Islet precursor cell (in vitro differentiated cells): Measurements from ENCODE around the gene DTNB.
A peak's percentile ranks its signal among the peaks of the same experiment; 100 is the strongest.
"Not testable (repeated sequence)": the region's sequence is repeated elsewhere in the genome, so short reads cannot be mapped to it uniquely, and the experiment has no call there.

Experiments
- DNase-seq: peaks from one replicate; pipeline ENCODE4 v3.0.0-alpha.2; 2018

DTNB gene

DNA sequence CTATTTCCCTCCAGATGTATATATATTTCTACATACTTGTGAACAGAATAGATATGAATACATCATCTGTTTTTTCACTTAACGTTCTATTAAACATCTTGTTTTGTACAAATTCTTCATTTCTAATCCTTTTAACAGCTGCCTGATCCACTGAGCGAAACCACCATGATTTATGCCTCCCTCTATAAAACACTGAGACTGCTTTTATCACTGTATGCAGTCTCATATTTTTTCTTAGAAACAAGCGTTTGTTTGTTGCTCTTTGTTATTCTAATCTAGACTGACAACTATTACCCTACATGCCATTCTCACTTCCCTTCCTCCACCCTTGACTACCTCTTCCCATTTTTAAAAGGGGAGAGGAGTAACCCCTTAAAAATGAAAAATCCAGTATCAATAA, 88.2 kb downstream of the DTNB start:
- DNase-seq = no peak

GRCh38 chr2:25582077-25582830, 91.1 kb downstream of the DTNB start:
- DNase-seq = no peak

GRCh38 chr2:25576596-25576995, 96.8 kb downstream of the DTNB start:
- no peak for DNase-seq

- DNase-seq = no peak
These were observed 100.7 kb downstream of the DTNB start for GRCh38 chr2:25572638-25573037.

GRCh38 chr2:25570161-25570845, 103.1 kb downstream of the DTNB start:
- DNase-seq = no peak

GRCh38 chr2:25567406-25567805, 106.0 kb downstream of the DTNB start:
- no peak for DNase-seq

- DNase-seq = no peak
These were observed 106.7 kb downstream of the DTNB start for GRCh38 chr2:25566694-25567093.

- DNase-seq = no peak
These were observed 107.3 kb downstream of the DTNB start for GRCh38 chr2:25566094-25566493.

DNA sequence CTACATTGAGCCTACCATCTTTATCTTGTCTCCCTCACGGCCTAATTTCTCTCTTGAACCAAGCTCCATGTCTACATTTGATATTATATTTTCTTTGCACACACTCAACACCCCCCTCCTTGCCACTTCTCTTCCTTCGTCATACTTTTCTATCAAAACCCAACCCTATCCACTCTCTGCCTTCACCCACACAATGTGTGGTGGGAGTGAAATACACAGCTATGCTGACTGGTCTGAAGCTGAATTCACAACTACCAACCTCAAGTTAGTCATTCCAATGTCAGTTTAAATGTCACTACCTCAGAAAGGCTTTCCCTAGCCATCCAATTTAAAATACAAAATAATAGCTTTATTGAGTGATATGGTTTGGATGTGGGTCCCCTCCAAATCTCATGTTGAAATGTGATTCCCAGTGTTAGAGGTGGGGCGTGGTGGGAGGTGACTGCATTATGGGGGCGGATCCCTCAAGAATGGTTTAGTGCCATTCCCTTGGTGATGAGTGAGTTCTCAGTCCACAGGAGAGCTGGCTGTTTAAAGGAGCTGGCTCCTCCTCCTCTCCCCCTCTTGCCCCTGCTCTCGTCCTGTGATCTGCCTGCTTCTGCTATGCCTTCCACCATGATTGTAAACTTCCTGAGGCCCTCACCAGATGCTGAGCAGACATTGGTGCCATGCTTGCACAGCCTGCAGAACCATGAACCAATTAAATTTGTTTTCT, 112.1 kb downstream of the DTNB start:
- no peak for DNase-seq

- DNase-seq = no peak
These were observed 114.2 kb downstream of the DTNB start for GRCh38 chr2:25559148-25559547.

DNA sequence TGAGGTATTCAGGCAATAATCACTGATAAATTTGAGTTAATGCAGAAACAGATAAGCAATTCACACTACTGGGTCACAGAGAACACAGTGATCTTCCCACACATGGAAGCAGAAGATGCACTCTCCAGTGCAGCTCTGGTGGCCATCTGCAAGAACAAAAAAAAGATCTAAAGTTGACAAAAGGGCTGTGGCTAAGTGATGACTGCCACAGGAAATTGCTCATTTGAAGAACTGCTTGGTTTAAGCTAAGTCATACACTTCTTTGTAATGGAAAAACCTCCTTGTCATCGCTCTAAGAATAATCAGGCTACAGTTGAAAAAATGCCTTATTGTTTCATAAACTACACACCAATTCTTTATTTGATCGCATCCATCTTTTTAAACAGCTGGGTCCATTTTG, 115.1 kb downstream of the DTNB start:
- no peak for DNase-seq

DNA sequence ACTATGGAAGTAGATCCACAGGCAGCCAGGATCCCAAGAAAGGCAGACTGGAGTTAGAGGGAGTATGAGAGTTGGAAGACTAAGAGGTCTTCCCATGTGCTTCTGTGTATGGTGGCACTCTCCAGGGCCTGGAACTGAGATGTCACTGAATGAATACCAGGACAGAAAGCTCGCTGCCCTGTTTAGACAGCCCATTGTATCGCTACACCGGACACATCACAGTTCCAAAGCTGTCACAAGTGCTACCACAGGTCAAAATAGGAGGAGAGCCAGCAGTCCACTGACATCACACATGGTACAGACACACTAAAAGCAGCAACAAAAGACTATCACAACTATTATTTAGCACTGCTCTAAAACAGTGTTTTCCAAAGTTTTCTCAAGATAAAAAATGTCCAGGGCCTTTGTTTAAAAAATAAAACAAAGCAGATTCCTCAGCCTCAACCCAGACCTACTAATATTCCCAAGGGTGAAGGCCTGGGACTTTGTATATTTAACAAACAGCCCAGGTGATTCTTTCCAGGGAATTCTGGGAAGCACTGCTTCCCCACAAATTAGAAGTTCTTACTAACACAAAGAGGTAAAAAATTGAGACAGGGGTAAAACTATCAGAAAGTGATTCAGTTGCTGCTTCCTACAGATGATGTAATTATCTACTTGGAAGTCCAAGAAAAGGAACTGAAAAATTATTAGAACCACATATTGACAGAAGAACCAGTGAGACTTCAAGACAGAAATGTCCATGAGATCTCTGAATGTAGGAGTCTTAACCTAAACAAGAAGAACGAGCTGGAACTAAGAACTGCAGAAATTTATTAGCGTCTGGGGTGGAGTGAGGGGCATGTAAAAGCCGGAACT, 116.0 kb downstream of the DTNB start:
- no peak for DNase-seq

DNA sequence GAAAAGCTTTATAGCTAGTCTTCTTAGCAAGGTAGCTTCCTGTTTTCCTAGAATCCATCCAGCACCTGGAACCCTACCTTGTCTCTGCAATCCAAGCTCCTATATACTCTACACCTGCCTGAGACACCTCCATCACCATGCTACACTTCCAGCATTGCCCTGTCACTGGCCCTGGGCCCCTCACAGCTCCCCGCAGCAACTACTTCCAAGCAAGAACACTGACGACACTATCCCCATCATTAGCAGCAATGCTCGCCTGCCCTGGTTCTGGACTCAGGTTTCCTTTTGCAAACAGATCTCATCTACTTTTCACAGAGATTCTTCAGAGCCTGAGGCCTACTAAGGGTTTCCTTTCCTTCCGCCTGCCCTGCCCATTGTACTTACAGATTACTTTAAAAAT, 121.1 kb downstream of the DTNB start:
- DNase-seq = peak; percentile 61

DNA sequence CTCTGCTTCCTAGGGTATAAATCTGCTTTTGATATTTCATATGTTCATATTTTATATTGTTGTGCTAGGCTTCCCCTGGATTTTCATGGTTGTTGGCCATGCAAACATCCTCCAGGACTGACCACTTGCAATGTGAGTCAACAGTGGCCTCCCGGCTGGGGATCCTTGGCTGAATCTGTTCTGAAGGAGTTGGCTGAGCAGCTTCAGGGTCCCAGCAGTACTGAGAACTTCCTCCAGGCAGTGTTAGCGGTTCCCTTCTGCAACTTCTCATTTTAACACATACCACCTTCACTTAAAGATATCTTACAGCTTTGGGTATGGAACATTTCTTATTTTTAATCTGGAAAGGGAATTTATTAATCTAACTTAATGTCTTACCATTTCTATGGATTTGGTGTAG, 122.1 kb downstream of the DTNB start:
- DNase-seq = no peak

- DNase-seq = not testable (repeated sequence)
These were observed 123.8 kb downstream of the DTNB start for GRCh38 chr2:25549571-25549970.

- no peak for DNase-seq
These were observed 124.8 kb downstream of the DTNB start for GRCh38 chr2:25548601-25549000.

- DNase-seq = no peak
These were observed 126.5 kb downstream of the DTNB start for GRCh38 chr2:25546852-25547251.

- DNase-seq = no peak
These were observed 127.5 kb downstream of the DTNB start for GRCh38 chr2:25545899-25546298.

DNA sequence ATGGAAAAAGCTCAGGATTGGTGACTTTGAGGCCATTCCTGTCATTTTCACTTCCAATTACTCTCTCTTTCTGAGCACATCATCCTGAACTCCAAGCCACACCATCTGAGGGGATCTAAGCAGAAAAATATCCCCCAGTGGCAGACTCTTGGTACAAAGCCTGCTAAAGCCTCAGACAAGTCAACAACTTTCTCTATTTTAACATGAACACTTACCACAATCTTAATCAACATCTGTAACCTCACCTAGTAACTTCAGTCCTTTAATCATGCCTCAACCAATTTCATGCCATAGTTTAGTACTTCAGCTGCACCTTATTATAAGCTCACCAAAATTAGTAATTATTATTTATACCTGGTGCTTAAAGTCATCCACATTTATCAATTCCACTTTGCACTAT, 128.9 kb downstream of the DTNB start:
- DNase-seq = no peak

DNA sequence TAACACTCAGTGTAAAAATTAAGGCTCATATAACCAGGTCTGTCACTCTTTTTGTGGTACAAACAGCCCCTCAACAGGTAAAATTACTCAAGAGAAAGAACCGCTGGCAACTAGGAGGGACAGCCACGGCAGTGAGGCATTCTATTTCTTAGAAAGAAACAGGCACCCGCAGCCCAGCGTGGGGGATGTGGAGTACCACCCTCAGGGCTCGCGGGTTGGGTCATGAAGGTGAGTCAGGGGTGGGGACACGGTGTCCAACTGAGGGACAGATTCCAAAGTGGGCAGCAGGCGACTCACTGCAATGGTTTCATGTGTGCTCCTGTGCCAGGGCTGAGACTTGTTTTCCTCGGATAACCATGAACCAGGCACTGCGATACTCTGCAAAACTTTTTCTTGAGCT, 129.4 kb downstream of the DTNB start:
- DNase-seq = no peak

DNA sequence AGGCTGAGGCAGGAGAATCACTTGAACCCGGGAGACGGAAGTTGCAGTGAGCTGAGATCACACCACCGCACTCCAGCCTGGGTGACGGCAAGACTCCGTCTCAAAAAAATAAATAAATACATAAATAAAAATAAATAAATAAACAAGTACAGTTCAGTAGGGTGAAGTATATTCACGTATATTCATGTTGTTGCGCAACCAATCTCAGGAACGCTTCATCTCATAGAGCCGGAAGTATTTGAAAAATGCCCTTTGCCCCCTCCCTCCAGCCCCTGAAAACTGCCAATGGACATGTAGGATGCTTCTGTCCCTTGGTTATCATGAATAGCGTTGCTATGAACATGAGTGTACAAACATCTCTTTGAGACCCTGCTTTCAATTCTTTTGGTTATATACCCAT, 132.0 kb downstream of the DTNB start:
- no peak for DNase-seq

GRCh38 chr2:25539136-25539535, 134.2 kb downstream of the DTNB start:
- DNase-seq = no peak

DNA sequence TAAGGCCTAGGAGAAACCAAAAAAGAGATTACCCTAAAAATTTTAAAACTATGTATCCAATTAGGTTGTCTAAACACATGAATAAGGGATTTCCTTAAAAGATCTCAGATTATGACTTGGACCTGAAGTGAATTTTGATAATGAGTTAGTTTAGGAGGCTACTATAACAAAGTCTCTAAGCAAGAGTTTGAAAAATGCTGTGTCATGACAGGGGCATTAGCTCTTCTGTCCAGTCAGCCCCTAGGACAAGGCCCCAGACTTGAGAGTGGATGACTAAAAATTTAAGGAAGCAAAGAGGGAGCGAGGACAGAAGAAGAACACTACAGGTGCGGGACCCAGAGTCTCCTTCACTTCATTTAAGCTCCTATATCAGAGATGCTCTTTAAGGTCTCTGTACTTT, 135.9 kb downstream of the DTNB start:
- no peak for DNase-seq
